ENCODE measurements around the gene SLC4A4.

SLC4A4 gene

GRCh38 chr4:71466775-71467174, 128.0 kb downstream of the SLC4A4 start:
- Histone ChIP-seq H3K4me2 (ENCODE audit: low read length) (no peak overlapping the region), H3F3A (ENCODE audit: control insufficient read depth, insufficient read depth) (no peaks in the 10 kb centered on the region), H3K36me3 (ENCODE audit: control insufficient read depth, low read length) (no peaks in the 10 kb centered on the region), H3K27ac (ENCODE audit: low read depth, low read length) (no peak overlapping the region), H3K4me1 (ENCODE audit: control insufficient read depth, low read length) (no peaks in the 10 kb centered on the region), H4K20me1 (ENCODE audit: control insufficient read depth, insufficient read depth, low read depth, low read length) (no peaks in the 10 kb centered on the region), H3K9me3 (ENCODE audit: control insufficient read depth, insufficient read depth, low read length) (no peaks in the 10 kb centered on the region), H3K79me2 (ENCODE audit: control insufficient read depth, low read length) (no peaks in the 10 kb centered on the region), H3K9me2 (replicated peaks; ENCODE audit: control insufficient read depth, low read length) (0 out of 2 replicates have a peak, but pooled peaks cover 2% of the 10 kb centered on the region), H3K27me3 (ENCODE audit: control insufficient read depth, low read length) (no peaks in the 10 kb centered on the region), H3K4me3 (ENCODE audit: low read length) (no peak overlapping the region)
- TF ChIP-seq EZH2phosphoT487 (IDR thresholded peaks at IDR 0.05; ENCODE audit: borderline replicate concordance, low read length) (no peak), CTCF (IDR thresholded peaks at IDR 0.05; ENCODE audit: low read depth, low read length, poor library complexity, severe bottlenecking) (no peak)

GRCh38 chr4:71468116-71468710, 129.4 kb downstream of the SLC4A4 start:
- H3K27ac ChIP-seq (ENCODE audit: low read depth, low read length): no peak overlapping the region
- H3K4me1 ChIP-seq (ENCODE audit: control insufficient read depth, low read length): no peaks in the 10 kb centered on the region
- H3K4me2 ChIP-seq (ENCODE audit: low read length): no peak overlapping the region
- TF ChIP-seq EZH2phosphoT487 (IDR thresholded peaks at IDR 0.05; ENCODE audit: borderline replicate concordance, low read length): no peak
- TF ChIP-seq CTCF (IDR thresholded peaks at IDR 0.05; ENCODE audit: low read depth, low read length, poor library complexity, severe bottlenecking): no peak
- no peaks in the 10 kb centered on the region for H3K27me3 ChIP-seq (ENCODE audit: control insufficient read depth, low read length)
- no peaks in the 10 kb centered on the region for H3K9me3 ChIP-seq (ENCODE audit: control insufficient read depth, insufficient read depth, low read length)
- no peaks in the 10 kb centered on the region for H4K20me1 ChIP-seq (ENCODE audit: control insufficient read depth, insufficient read depth, low read depth, low read length)
- 0 out of 2 replicates have a peak, but pooled peaks cover 2% of the 10 kb centered on the region for H3K9me2 ChIP-seq (replicated peaks; ENCODE audit: control insufficient read depth, low read length)
- H3K4me3 ChIP-seq (ENCODE audit: low read length): no peak overlapping the region
- H3K36me3 ChIP-seq (ENCODE audit: control insufficient read depth, low read length): no peaks in the 10 kb centered on the region
- no peaks in the 10 kb centered on the region for H3F3A ChIP-seq (ENCODE audit: control insufficient read depth, insufficient read depth)
- H3K79me2 ChIP-seq (ENCODE audit: control insufficient read depth, low read length): no peaks in the 10 kb centered on the region

DNA sequence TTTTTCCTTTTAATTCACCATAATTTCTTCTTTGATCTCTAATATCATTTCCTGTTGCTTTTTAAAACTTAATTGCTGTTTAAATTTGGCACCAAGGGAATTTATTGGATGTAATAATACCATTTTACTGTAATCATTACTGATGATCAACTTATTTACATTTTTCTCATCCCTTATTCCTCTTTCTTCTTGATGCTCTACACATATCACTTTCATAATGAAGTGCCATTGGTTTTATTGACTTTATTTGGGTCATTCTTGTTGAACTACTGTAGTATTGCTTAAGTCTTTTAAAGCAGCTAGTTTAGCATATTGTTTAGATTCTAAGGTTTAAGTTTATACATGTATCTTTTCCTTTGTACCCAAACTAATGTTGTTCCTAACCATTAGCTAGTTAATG, 130.7 kb downstream of the SLC4A4 start:
- TF ChIP-seq EZH2phosphoT487 (IDR thresholded peaks at IDR 0.05; ENCODE audit: borderline replicate concordance, low read length) (no peak), CTCF (IDR thresholded peaks at IDR 0.05; ENCODE audit: low read depth, low read length, poor library complexity, severe bottlenecking) (no peak)
- Histone ChIP-seq H3F3A (ENCODE audit: control insufficient read depth, insufficient read depth) (no peaks in the 10 kb centered on the region), H3K27me3 (ENCODE audit: control insufficient read depth, low read length) (no peaks in the 10 kb centered on the region), H3K4me3 (ENCODE audit: low read length) (no peak overlapping the region), H3K9me3 (ENCODE audit: control insufficient read depth, insufficient read depth, low read length) (no peaks in the 10 kb centered on the region), H3K4me1 (ENCODE audit: control insufficient read depth, low read length) (no peaks in the 10 kb centered on the region), H4K20me1 (ENCODE audit: control insufficient read depth, insufficient read depth, low read depth, low read length) (no peaks in the 10 kb centered on the region), H3K27ac (ENCODE audit: low read depth, low read length) (no peak overlapping the region), H3K36me3 (ENCODE audit: control insufficient read depth, low read length) (no peaks in the 10 kb centered on the region), H3K9me2 (replicated peaks; ENCODE audit: control insufficient read depth, low read length) (no peaks in the 10 kb centered on the region), H3K4me2 (ENCODE audit: low read length) (no peak overlapping the region), H3K79me2 (ENCODE audit: control insufficient read depth, low read length) (no peaks in the 10 kb centered on the region)
